GM12873 (cell line): ENCODE results near the gene SLC12A7.
A peak's percentile ranks its signal among the peaks of the same experiment; 100 is the strongest.

Experiments used
- CTCF ChIP-seq: IDR thresholded peaks from 2 replicates; pipeline ENCODE4 v1.5.1; 2012; ENCODE audit warnings: low read depth, mild to moderate bottlenecking, moderate library complexity, low read length, control low read depth; ENCODE audit not compliant: insufficient read depth; ENCODE audit errors: missing control alignments

The SLC12A7 gene

GRCh38 chr5:1144638-1145396, 33.0 kb upstream of the SLC12A7 start:
- no peak for TF ChIP-seq CTCF

GRCh38 chr5:1144089-1144488, 32.2 kb upstream of the SLC12A7 start:
- TF ChIP-seq CTCF, result no peak

- no peak for TF ChIP-seq CTCF
These were observed 31.7 kb upstream of the SLC12A7 start for GRCh38 chr5:1143670-1143951.

- no peak for TF ChIP-seq CTCF
These were observed 31.2 kb upstream of the SLC12A7 start for GRCh38 chr5:1142886-1143669.

- no peak for TF ChIP-seq CTCF
These were observed 30.0 kb upstream of the SLC12A7 start for GRCh38 chr5:1141834-1142233.

- TF ChIP-seq CTCF, result no peak
These were observed 28.9 kb upstream of the SLC12A7 start for GRCh38 chr5:1140818-1141189.

GRCh38 chr5:1140171-1140817, 28.4 kb upstream of the SLC12A7 start:
- peak; percentile 97 for TF ChIP-seq CTCF
